H1 (cell line): ENCODE data around the gene GPC6. TPM values are rescaled to one million over a fixed set of nuclear protein-coding genes. Genes with fewer than 3 reads are reported as not detected.

Experiments used
- CTCF ChIA-PET: fragments of 300-600 bp; sonication (Branson Sonifier 250); formaldehyde crosslinking; loops from one replicate; lab custom pipeline; 2021; ENCODE audit not compliant: partially characterized antibody; lab: Charles Lee
- POLR2A ChIA-PET: fragments of 300-600 bp; sonication (Branson Sonifier 250); formaldehyde crosslinking; loops from one replicate; lab custom pipeline; 2021; ENCODE audit warnings: inconsistent platforms; ENCODE audit not compliant: partially characterized antibody; lab: Charles Lee
- DNase-seq, 2 experiments: peaks; one replicate each; pipeline versions ENCODE4 v3.0.0 to v3.0.0-alpha.2; 2010 to 2022; ENCODE audit warnings: low spot score in 2 of 2, low read depth in 1 of 2, mixed read lengths in 1 of 2
- FAIRE-seq: peaks from 2 replicates; lab custom pipeline; 2011; peaks lifted over from hg19 to GRCh38; lab: Jason Lieb, UNC
- H2AFZ ChIP-seq: 2 replicates; pipeline ENCODE4 v1.8.1; 2012; ENCODE audit warnings: low read length, inconsistent platforms
- H2AK5ac ChIP-seq: 2 replicates; pipeline ENCODE4 v1.6.1; 2013; ENCODE audit warnings: low read depth, low read length
- H2BK120ac ChIP-seq: replicated peaks from 2 replicates; pipeline ENCODE3; 2013; ENCODE audit warnings: low read depth, low read length, inconsistent platforms
- H2BK12ac ChIP-seq: 2 replicates; pipeline ENCODE4 v1.6.1; 2013; ENCODE audit warnings: low read depth, low read length
- H2BK15ac ChIP-seq: 2 replicates; pipeline ENCODE4 v1.6.1; 2013; ENCODE audit warnings: low read length
- H2BK20ac ChIP-seq: 2 replicates; pipeline ENCODE4 v1.6.1; 2013; ENCODE audit warnings: low read length
- H2BK5ac ChIP-seq: 2 replicates; pipeline ENCODE4 v1.6.1; 2013; ENCODE audit warnings: low read depth, low read length
- H3K14ac ChIP-seq: 2 replicates; pipeline ENCODE4 v1.6.1; 2013; ENCODE audit warnings: inconsistent platforms; ENCODE audit not compliant: insufficient read length
- H3K18ac ChIP-seq: 2 replicates; pipeline ENCODE4 v1.6.1; 2013; ENCODE audit warnings: low read length; ENCODE audit errors: extremely low read depth
- H3K23ac ChIP-seq: 2 replicates; pipeline ENCODE4 v1.6.1; 2013; ENCODE audit warnings: inconsistent platforms; ENCODE audit not compliant: insufficient read length
- H3K23me2 ChIP-seq: 2 replicates; pipeline ENCODE4 v1.6.1; 2013; ENCODE audit warnings: low read depth, low read length
- H3K27ac ChIP-seq: 2 replicates; pipeline ENCODE4 v1.6.1; 2011; ENCODE audit warnings: low read depth, low read length, inconsistent platforms
- H3K27me3 ChIP-seq, 4 experiments: replicated peaks in 1 of 4; 1 replicate in 1 of 4; 2 replicates in 3 of 4; pipeline versions ENCODE4 v1.6.1 to v1.8.1; 2011 to 2013; ENCODE audit warnings: low read length in 3 of 4, mild to moderate bottlenecking in 3 of 4, inconsistent platforms in 2 of 4, mixed read lengths in 2 of 4, moderate library complexity in 1 of 4; ENCODE audit not compliant: control insufficient read depth in 3 of 4, insufficient read depth in 3 of 4; ENCODE audit errors: extremely low read depth in 1 of 4
- H3K36me3 ChIP-seq, 4 experiments: 2 replicates each; pipeline versions ENCODE4 v1.6.1 to v1.8.1; 2011 to 2013; ENCODE audit warnings: mild to moderate bottlenecking in 4 of 4, low read length in 3 of 4, moderate library complexity in 2 of 4, control low read depth in 1 of 4, inconsistent platforms in 1 of 4; ENCODE audit not compliant: insufficient read depth in 4 of 4, control insufficient read depth in 2 of 4
- H3K4ac ChIP-seq: replicated peaks from 2 replicates; pipeline ENCODE3; 2013; ENCODE audit warnings: low read length, low read depth, mixed read lengths, inconsistent platforms; ENCODE audit not compliant: insufficient read length
- H3K4me1 ChIP-seq, 4 experiments: replicated peaks in 1 of 4; 1 replicate in 1 of 4; 2 replicates in 3 of 4; pipeline versions ENCODE4 v1.6.1 to v1.8.1; 2011 to 2013; ENCODE audit warnings: low read length in 3 of 4, inconsistent platforms in 2 of 4, mixed read lengths in 1 of 4; ENCODE audit not compliant: insufficient read depth in 4 of 4, control insufficient read depth in 3 of 4
- H3K4me2 ChIP-seq, 2 experiments: 2 replicates each; pipeline versions ENCODE4 v1.6.1 to v1.8.1; 2011 to 2013; ENCODE audit warnings: low read depth in 2 of 2, low read length in 2 of 2, control low read depth in 1 of 2, inconsistent platforms in 1 of 2, mild to moderate bottlenecking in 1 of 2; ENCODE audit not compliant: insufficient read depth in 1 of 2
- H3K4me3 ChIP-seq, 4 experiments: fragments of 200-600, 300-600 bp in 1 of 4; sonication (generic), shearing (Covaris generic), sonication (Bioruptor Twin) in 1 of 4; 2 replicates each; pipeline versions ENCODE4 v1.5.1 to v1.8.1; 2011 to 2016; ENCODE audit warnings: low read length in 4 of 4, low read depth in 3 of 4, control low read depth in 2 of 4, inconsistent platforms in 2 of 4, mild to moderate bottlenecking in 2 of 4, mixed read lengths in 1 of 4, moderate library complexity in 1 of 4; ENCODE audit not compliant: insufficient read depth in 2 of 4; ENCODE audit errors: extremely low read depth in 1 of 4
- H3K56ac ChIP-seq: replicated peaks from 2 replicates; pipeline ENCODE3; 2013; ENCODE audit warnings: low read depth, mild to moderate bottlenecking, mixed read lengths, low read length, inconsistent platforms; ENCODE audit not compliant: insufficient read length
- H3K79me1 ChIP-seq: 2 replicates; pipeline ENCODE4 v1.6.1; 2013; ENCODE audit warnings: low read depth, low read length, control low read depth
- H3K79me2 ChIP-seq, 2 experiments: 2 replicates each; pipeline versions ENCODE4 v1.6.1 to v1.8.1; 2012 to 2013; ENCODE audit warnings: low read length in 2 of 2, mild to moderate bottlenecking in 2 of 2, inconsistent platforms in 1 of 2; ENCODE audit not compliant: insufficient read depth in 2 of 2, control insufficient read depth in 1 of 2
- H3K9ac ChIP-seq, 4 experiments: replicated peaks in 1 of 4; 1 replicate in 1 of 4; 2 replicates in 3 of 4; pipeline versions ENCODE4 v1.6.1 to v1.8.1; 2011 to 2013; ENCODE audit warnings: low read depth in 3 of 4, low read length in 3 of 4, control low read depth in 2 of 4, mild to moderate bottlenecking in 2 of 4, moderate library complexity in 2 of 4, inconsistent platforms in 1 of 4; ENCODE audit errors: extremely low read depth in 1 of 4
- H3K9me3 ChIP-seq, 2 experiments: 2 replicates each; pipeline versions ENCODE4 v1.6.1 to v1.8.1; 2012 to 2013; ENCODE audit warnings: mild to moderate bottlenecking in 2 of 2, moderate library complexity in 2 of 2, control low read depth in 1 of 2, inconsistent platforms in 1 of 2, low read depth in 1 of 2, low read length in 1 of 2, mixed read lengths in 1 of 2; ENCODE audit not compliant: insufficient read depth in 2 of 2
- H4K20me1 ChIP-seq, 2 experiments: replicated peaks in 1 of 2; 2 replicates each; pipeline versions ENCODE3 to v1.8.1; 2011 to 2013; ENCODE audit warnings: inconsistent platforms in 2 of 2, low read length in 2 of 2, mild to moderate bottlenecking in 1 of 2; ENCODE audit not compliant: insufficient read depth in 2 of 2, control insufficient read depth in 1 of 2
- H4K5ac ChIP-seq: 2 replicates; pipeline ENCODE4 v1.6.1; 2013; ENCODE audit warnings: low read length, low read depth, mixed read lengths, inconsistent platforms; ENCODE audit not compliant: insufficient read length
- H4K8ac ChIP-seq: 2 replicates; pipeline ENCODE4 v1.8.0; 2013; ENCODE audit warnings: mild to moderate bottlenecking, moderate library complexity, low read length, inconsistent platforms; ENCODE audit not compliant: insufficient read depth; ENCODE audit errors: extremely low read depth
- H4K91ac ChIP-seq: replicated peaks from 2 replicates; pipeline ENCODE3; 2013; ENCODE audit warnings: low read length, mixed read lengths, inconsistent platforms; ENCODE audit not compliant: insufficient read length
- GTF2F1 ChIP-seq: IDR thresholded peaks from 2 replicates; pipeline ENCODE4 v1.6.1; 2012; ENCODE audit warnings: low read depth, low read length, improper control_type of control experiment, borderline replicate concordance
- NANOG ChIP-seq: IDR thresholded peaks from 2 replicates; pipeline ENCODE4 v1.6.1; 2011; ENCODE audit warnings: low read length, low read depth, mild to moderate bottlenecking, inconsistent platforms; ENCODE audit not compliant: insufficient read depth, poor library complexity, severe bottlenecking
- SIRT6 ChIP-seq: IDR thresholded peaks from one replicate; pipeline ENCODE4 v1.7.1; 2012; ENCODE audit warnings: low read length, inconsistent platforms
- SIX5 ChIP-seq: IDR thresholded peaks from 2 replicates; pipeline ENCODE4 v1.6.1; 2011; ENCODE audit warnings: mild to moderate bottlenecking, low read depth, low read length
- TAF1 ChIP-seq: IDR thresholded peaks from 2 replicates; pipeline ENCODE4 v1.6.1; 2011; ENCODE audit warnings: mild to moderate bottlenecking, low read depth, low read length
- TAF7 ChIP-seq: optimal IDR thresholded peaks from 2 replicates; pipeline ENCODE3; 2011; ENCODE audit warnings: low read depth, mild to moderate bottlenecking, inconsistent platforms, low read length, moderate library complexity, borderline replicate concordance
- TBP ChIP-seq: IDR thresholded peaks from 2 replicates; pipeline ENCODE4 v1.6.1; 2011; ENCODE audit warnings: low read depth, low read length, improper control_type of control experiment
- ZNF274 ChIP-seq: IDR thresholded peaks from 2 replicates; pipeline ENCODE4 v1.7.0; 2012; ENCODE audit warnings: low read length, borderline replicate concordance; ENCODE audit errors: extremely low read depth
- WGBS, 2 experiments: shearing (Covaris generic) in 1 of 2; methylation state at CpG; one replicate each; pipeline versions ENCODE4 v1.1.6 to v1.1.7; 2013 to 2015; ENCODE audit warnings: low lambda C conversion rate in 2 of 2, mixed read lengths in 2 of 2, inconsistent platforms in 1 of 2, low coverage in 1 of 2, missing lambda C conversion rate in 1 of 2; ENCODE audit not compliant: insufficient replicate concordance in 2 of 2, insufficient coverage in 1 of 2, insufficient read length in 1 of 2; ENCODE audit errors: extremely low coverage in 1 of 2, missing lambda C conversion rate in 1 of 2; 5-methylcytosine and 5-hydroxymethylcytosine counted together
- polyA plus RNA-seq, 7 experiments: library from polyadenylated mRNA; depleted of rRNA in 3 of 7; stranded (reverse) in 5 of 7; unstranded in 2 of 7; fragments of >200 nt in 5 of 7; fragments of 200-250 nt in 2 of 7; gene quantifications; 1 replicate in 5 of 7; 2 replicates in 1 of 7; 4 replicates in 1 of 7; pipeline versions ENCODE4 v1.2.1 to v1.2.3, GENCODE V29; 2011 to 2013; ENCODE audit warnings: missing spikeins in 2 of 7, mixed read lengths in 2 of 7
- total RNA-seq: library from RNA; stranded (reverse); fragmentation: NEBNext Ultra II Directional; extraction: Animal tissue kit (Norgen Biotek cat#: 25700); gene quantifications from 2 replicates; pipeline ENCODE4 v1.2.1, GENCODE V29; 2021

The GPC6 gene
- total and polyA plus RNA-seq, 2 of the 8 experiments (the other 6 are each of a cell fraction or from before 2014, with no cell fraction given): 5.4 to 12.0 TPM

DNA sequence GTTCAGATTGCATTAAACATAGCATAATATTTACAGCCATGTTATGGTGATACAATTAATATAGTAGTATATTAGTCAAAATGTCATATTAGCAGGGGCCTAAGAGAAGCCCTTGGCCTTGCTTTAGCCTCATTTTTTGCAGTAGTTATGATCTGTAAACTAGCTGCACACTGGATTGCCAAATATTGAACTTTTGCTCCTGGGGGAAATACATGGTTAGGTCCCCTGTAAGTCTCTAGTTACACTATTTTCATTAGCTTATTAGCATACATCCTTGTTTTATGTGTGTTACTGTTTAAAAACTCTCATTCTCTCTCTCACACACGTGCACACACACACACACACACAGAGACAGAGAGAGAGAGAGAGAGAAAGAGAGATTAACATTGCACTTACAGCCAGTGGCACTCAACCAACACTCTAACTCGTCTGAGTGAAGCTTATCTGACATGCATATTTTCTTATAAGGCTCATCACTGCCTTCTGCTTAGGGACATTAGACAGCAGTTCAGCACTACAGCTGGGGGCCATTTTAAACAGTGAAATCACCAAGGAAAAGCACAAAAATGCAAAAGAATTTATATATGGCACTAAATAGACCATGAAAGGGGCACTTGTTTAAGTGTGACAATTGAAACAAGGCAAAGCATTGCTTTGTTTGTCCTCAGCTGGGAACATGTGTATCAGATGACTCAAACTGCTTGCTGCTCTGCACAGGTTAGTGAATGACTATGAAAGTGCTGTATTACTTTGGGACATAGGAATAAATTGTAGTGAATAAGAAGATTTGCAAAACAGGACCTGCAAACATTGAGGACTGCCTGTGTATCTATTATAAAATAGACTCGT lies 278.7 kb downstream of the GPC6 start:
- Histone ChIP-seq H3K4me1 (peaks cover 0 to 9% (median 3%) of the 10 kb centered on the region in 4 experiments; a peak in 3 of 7 replicates), H2AFZ (no peak overlapping the region), H3K4ac (no peak overlapping the region), H3K23me2 (no peaks in the 10 kb centered on the region), H3K79me2 (no peaks in the 10 kb centered on the region), H2BK20ac (no peak overlapping the region), H3K14ac (no peak overlapping the region), H3K9me3 (peaks cover 0 to 2% of the 10 kb centered on the region in 2 experiments; a peak in 1 of 4 replicates), H4K5ac (no peak overlapping the region), H3K4me3 (no peak overlapping the region), H3K27ac (no peak overlapping the region), H3K79me1 (no peaks in the 10 kb centered on the region; the same call in 1 of the 2 replicates), H3K23ac (no peak overlapping the region), H2BK15ac (no peak overlapping the region), H2AK5ac (no peak overlapping the region), H2BK5ac (no peak overlapping the region), H2BK120ac (no peak overlapping the region), H3K36me3 (no peaks in the 10 kb centered on the region), H3K27me3 (no peaks in the 10 kb centered on the region), H2BK12ac (no peak overlapping the region), H3K18ac (no peak overlapping the region), H3K9ac (no peak overlapping the region), H4K8ac (no peak overlapping the region), H4K91ac (no peak overlapping the region), H3K56ac (no peak overlapping the region), H3K4me2 (no peak overlapping the region), H4K20me1 (no peaks in the 10 kb centered on the region)
- TF ChIP-seq TBP (no peak), TAF7 (no peak), NANOG (no peak), TAF1 (no peak), GTF2F1 (no peak), SIRT6 (no peak), ZNF274 (no peak), SIX5 (no peak)
- no peak for DNase-seq
- POLR2A ChIA-PET: interaction anchor here (4.5 kb wide), 1 partner anchor 9 kb away, joined by 14 read pairs; no protein-coding TSS in a partner anchor
- CTCF ChIA-PET: interaction anchor here (0.5 to 1.3 kb wide), 2 partner anchors 24 to 395 kb away, joined by 3 to 4 read pairs; no protein-coding TSS in a partner anchor
- no peak for FAIRE-seq
- 86% methylated on average over 3 of the region's 3 CpGs; no CpG with 5 or more reads in 1 of the 2 experiments for WGBS, 2 experiments
